GM10248 (cell line): ENCODE results near the gene COX19.

Source experiments
- CTCF ChIA-PET: fragments of 300-600 bp; sonication (Branson Sonifier 250); formaldehyde crosslinking; extraction: SDS; loops from one replicate; lab custom pipeline; 2021; ENCODE audit warnings: antibody characterized with exemption; lab: Yijun Ruan, JAX
- POLR2A ChIA-PET: fragments of 350-650 bp; sonication (Branson Sonifier 250); formaldehyde crosslinking; extraction: SDS; loops from one replicate; lab custom pipeline; 2020; ENCODE audit warnings: antibody characterized with exemption; lab: Yijun Ruan, JAX
- DNase-seq: peaks from one replicate; pipeline ENCODE4 v3.0.0; 2012; ENCODE audit errors: extremely low spot score
- TF ChIP-seq, protein P1 (sequence below): IDR thresholded peaks from 2 replicates; pipeline ENCODE4 v1.5.1; 2012; ENCODE audit warnings: mild to moderate bottlenecking, low read depth; ENCODE audit errors: extremely low read depth, missing control alignments, control extremely low read depth

The COX19 gene

DNA sequence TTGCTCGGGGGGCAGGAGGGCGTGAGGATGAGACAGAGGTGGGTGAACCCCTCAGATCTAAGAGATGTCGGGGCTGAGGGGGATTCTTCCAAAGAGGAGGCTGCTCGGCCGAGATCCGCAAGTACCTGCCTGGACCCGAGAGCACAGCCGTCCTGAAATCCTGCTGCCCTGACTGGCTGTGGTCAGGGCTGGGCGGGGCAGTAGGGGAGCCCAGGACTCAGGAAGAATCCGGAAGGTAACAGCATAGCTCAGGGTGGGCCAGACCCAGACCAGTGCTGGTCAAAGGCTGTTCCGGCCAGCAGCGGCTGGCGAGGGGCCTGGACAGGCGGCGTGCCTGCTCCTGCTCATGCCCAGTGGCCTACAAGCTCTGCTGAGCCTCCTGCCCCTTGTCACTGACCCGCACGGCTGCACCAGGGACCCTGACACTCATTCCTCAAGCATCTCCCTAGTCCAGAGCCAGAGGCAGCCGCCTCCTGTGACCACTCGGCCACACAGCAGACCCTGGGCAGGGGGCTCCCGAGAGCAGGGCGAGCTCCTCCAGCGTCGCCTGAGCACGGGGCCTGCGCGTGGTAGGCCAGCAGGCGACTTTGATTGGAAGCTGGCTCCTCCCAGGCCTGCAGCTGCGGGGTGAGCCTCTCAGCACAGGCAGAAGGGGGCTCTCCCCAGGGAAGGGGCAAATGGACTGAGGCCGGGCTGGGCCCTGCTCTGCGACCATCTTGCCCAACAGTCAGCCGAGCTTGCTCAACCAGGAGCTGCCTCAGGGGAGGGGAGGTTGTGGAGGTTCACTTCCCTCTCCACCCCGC, 17.7 kb downstream of the COX19 start:
- TF ChIP-seq, protein P1, sequence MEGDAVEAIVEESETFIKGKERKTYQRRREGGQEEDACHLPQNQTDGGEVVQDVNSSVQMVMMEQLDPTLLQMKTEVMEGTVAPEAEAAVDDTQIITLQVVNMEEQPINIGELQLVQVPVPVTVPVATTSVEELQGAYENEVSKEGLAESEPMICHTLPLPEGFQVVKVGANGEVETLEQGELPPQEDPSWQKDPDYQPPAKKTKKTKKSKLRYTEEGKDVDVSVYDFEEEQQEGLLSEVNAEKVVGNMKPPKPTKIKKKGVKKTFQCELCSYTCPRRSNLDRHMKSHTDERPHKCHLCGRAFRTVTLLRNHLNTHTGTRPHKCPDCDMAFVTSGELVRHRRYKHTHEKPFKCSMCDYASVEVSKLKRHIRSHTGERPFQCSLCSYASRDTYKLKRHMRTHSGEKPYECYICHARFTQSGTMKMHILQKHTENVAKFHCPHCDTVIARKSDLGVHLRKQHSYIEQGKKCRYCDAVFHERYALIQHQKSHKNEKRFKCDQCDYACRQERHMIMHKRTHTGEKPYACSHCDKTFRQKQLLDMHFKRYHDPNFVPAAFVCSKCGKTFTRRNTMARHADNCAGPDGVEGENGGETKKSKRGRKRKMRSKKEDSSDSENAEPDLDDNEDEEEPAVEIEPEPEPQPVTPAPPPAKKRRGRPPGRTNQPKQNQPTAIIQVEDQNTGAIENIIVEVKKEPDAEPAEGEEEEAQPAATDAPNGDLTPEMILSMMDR: no peak
- CTCF ChIA-PET: interaction anchor here (2.8 kb wide), 1 partner anchor 35 kb away, joined by 12 read pairs; no protein-coding TSS in a partner anchor
- no peak for DNase-seq
- POLR2A ChIA-PET: no interaction called here

DNA sequence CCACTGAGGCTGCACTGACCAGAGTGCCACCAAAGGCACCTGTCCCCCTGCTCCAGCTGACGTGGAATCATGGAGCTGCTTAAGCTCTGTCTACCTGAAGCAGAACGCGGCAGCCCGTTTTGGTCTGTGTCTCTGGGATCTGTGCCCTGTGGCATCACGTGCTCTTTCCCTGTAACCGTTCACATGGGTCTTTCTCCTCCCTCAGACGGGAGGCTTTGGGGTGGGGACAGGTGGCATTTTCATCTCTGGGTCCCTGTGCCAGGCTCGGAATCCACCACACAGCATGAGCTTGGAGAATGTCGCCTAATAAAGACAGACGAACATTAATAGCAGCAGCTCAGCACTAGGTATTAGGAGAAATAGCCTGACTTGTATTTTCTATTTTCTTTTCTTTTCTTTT, 19.3 kb downstream of the COX19 start:
- ChIA-PET CTCF (interaction anchor here (1.5 to 2.8 kb wide), 4 partner anchors 11 to 46 kb away, joined by 6 to 12 read pairs (median 6); partner anchors contain the start of gene COX19), POLR2A (no interaction called here)

DNA sequence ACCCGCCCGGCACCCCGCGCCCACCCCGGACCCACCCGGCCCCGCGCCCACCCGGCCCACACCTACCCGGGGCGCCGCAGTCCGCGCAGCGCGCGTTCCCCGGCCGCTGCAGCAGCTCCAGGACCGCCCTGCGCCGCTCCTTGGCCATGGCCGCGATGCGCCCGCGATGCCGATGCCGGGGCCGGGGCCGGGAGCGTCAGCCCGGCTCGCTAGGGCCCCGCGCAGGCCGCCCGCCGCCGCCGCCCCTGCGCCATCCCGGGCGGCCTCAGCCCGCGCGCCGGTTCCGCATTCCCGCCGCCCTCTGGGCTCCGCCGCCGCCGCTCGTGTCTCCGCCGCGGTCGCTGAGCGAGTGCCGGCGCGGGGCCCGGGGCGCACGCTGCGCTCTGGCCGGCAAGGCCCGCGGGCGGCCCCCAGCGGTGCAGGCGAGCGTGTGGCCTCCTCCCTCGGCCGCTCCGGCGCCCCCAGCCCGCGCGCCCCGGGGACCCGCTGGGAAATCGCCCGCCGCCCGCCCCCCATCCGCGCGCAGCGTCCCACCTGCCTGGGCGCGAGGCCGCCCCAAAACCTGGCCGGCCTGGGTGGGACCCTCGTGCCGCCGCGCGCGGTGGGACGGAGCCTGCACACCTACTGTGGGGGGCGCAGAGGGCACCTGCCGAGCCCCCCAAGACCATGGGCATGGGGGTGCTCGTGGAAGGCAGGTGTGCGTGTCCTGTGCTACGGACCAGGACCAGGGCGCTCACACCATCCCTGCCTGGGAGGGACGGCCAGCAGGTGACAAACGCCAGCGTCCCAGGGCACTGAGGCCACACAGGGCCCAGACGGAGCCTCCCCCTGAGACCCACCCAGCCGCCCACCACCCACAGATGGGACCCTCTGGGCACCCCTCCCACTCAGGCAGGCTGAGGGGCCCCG, 20.8 kb downstream of the COX19 start, which contains the start of gene ADAP1:
ADAP1 (minus strand) TSS at position 351 of the 909 bp plus-strand sequence; CDS start at position 148, 203 bp downstream.
- ChIA-PET CTCF (interaction anchor here (0.7 to 2.0 kb wide), 6 partner anchors 13 to 46 kb away, joined by 3 to 6 read pairs (median 3); no protein-coding TSS in a partner anchor), POLR2A (no interaction called here)
- DNase-seq: peak; percentile 81
- TF ChIP-seq, protein P1: peak; percentile 54

More for the DNA sequence above, 19.3 kb downstream of the COX19 start:
- TF ChIP-seq, protein P1: no peak
- DNase-seq: no peak

DNA sequence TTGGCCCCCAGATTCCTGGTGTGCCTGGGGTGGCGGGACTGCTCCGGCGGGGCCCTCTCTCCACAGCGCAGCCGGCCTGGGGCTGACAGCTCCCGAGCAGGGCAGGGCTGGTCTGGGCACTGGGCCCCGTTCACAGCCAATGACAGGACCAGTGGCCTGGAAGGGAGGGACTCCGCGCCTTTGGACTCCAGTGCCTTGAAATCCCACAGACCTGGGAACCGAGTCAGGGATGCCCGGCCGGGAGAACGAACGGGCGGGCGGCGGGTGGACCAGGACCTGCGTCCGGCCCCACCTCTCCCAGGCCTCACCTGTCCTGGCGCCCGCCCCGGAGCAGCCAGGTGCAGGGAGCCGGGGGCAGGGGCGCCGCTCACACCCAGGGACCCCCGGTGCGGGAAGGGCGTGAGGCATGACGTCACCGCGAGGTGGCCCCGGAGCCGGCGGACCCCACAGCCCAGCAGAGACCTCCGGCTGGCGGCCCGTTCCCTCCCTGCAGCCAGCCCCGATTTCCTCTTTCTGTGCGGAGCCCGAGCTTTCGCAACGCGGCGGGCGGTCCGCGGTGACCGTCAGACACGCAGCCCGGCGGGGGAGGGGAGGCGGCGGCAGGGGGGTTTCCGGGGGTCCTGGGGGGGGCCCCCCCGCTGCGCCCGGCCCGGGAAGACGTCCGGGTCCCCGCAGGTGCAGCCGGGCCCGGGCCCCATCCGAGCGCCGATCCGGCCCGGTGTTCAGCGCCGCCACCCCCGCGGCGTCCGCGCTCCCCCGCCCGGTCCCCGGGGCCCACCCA, 21.6 kb downstream of the COX19 start:
- no peak for DNase-seq
- ChIA-PET POLR2A (no interaction called here), CTCF (interaction anchor here (0.7 to 2.4 kb wide), 8 partner anchors 13 to 45 kb away, joined by 3 to 7 read pairs (median 3); no protein-coding TSS in a partner anchor)
- TF ChIP-seq, protein P1: no peak

DNA sequence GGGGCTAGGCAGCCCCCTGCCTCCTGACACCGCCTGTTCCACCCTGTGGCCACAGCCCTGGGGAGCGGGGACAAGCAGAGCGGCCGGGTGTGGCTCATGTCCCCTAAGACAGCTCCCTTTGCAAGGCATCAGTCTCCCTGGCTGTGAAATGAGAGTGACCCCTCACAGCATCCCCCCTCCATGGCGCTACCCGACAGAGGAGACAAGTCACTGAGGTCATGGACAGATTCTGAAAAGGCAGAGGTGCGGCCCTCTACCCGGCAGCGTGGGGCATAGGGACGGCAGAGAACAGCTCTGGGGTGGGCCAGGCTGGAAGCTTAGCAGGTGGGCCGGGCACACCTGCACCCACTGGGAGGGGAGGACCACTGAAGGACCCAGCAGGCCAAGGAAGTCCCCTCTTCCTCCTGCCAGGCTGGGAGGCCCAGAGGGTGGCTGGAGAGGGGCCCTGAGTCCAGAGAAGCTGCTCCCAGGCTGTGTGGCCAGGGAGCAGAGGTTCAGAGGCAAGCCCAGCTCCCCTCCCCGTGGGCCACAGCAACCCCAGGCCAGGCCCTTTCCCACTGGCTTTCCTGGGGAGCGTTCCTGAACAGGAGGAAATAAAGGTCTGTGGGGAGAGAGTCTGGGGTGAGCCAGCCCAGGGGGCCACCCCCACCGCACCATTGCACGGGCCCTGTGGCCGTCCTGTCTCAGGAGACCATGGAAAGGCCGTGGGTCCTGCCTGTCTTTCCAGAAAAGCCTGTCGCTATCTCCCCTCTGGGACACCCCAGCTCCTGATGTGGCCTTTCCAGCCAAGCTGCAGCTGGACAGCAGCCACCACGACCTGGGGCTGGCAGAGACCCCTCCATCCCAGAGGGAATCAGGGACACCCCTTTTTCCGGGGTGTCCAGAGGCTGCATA, 22.6 kb downstream of the COX19 start:
- DNase-seq: no peak
- ChIA-PET CTCF (interaction anchor here (1.0 to 2.4 kb wide), 9 partner anchors 7 to 224 kb away, joined by 3 to 7 read pairs (median 3); no protein-coding TSS in a partner anchor), POLR2A (no interaction called here)
- TF ChIP-seq, protein P1: no peak
